ENCODE measurements around the gene ZMAT5. TPM values are rescaled to one million over a fixed set of nuclear protein-coding genes. Genes with fewer than 3 reads are reported as not detected.

Gene ZMAT5
- total RNA-seq, 4 donors from 2014 or later = 17.2 to 30.1 (median 21.8) TPM

DNA sequence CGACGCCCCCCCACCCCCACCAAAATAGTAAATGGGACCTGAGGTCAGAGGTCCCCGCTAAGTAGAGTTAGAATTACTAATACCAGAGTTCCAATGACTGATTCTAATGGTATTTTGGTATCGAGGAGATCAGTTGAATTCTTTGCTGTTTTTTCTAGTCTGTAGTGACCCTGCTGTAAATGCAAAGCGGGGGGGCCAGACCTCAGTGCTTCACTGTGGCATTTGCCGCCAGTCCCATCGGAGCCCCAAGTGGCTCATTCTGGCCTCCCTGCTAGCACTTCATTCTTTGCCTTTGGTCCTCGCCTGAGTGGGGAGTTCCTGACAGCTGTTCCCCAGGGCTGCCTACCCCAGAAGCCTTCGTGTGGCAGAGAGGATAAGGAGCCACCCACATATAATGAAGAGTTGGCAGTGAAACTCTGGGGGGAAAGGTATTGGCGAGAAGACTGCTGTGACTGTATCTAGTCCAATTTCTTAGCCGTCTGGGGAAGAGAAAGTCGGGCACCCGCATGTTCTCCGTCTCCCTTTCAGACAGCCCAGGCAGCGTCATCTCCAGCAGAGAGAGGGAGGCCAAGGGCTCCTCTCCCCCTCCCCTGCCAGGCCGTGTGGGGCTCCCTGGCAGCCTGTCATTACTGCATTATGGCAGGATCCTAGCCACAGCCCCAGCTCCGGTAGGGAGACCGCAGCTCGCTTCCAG, 66.5 kb downstream of the ZMAT5 start:
- 50% methylated on average over 19 of the region's 19 CpGs for WGBS, 2 donors

DNA sequence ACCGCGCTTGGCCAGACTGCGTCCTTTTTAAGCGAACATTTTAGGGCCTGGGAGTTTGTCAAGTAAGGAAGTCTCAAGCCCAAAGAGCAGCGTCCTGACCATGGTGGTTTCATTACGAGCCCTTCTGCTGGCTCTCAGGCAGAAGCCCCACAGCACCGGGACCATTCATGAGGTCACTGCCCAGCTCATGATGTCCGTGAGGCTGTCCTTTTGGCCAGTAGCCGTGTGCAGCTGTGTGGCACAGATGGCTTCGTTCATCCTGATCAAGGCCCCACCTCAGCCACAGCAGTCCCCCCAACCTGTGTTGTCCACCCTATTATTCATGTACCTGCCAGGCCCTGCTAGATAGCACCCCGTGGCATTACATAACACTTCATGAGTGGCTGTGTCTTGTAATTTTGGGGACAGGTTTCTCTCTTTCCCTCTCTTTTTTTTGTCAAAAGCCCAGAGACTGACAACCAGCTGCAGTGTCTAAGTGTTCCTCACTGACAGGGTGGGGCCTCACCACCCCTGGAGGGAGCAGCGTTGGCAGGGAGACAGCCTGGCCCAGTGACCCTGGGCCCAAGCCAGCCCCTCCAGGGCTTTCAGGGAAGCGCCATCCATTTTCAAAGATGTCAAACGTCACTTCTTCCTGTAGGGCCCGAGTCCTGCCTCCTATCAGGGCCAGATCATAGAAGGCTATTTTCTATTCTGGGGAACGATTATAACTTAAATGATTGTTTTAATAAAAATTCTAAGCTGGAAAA, 68.8 kb downstream of the ZMAT5 start:
- intact Hi-C loops (cut with DNase I; ENCODE audit: low total_unique reads) = no loop called here
- WGBS, 2 donors = 63 to 67% methylated on average over 14 to 16 of the region's 16 CpGs
- no peak for DNase-seq (ENCODE audit: low spot score in 2 of 2)
- TF ChIP-seq POLR2A (IDR thresholded peaks at IDR 0.05) = no peak
- TF ChIP-seq, protein P1, sequence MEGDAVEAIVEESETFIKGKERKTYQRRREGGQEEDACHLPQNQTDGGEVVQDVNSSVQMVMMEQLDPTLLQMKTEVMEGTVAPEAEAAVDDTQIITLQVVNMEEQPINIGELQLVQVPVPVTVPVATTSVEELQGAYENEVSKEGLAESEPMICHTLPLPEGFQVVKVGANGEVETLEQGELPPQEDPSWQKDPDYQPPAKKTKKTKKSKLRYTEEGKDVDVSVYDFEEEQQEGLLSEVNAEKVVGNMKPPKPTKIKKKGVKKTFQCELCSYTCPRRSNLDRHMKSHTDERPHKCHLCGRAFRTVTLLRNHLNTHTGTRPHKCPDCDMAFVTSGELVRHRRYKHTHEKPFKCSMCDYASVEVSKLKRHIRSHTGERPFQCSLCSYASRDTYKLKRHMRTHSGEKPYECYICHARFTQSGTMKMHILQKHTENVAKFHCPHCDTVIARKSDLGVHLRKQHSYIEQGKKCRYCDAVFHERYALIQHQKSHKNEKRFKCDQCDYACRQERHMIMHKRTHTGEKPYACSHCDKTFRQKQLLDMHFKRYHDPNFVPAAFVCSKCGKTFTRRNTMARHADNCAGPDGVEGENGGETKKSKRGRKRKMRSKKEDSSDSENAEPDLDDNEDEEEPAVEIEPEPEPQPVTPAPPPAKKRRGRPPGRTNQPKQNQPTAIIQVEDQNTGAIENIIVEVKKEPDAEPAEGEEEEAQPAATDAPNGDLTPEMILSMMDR (IDR thresholded peaks at IDR 0.05) = no peak
- H3K4me3 ChIP-seq (ENCODE audit: low read depth, poor library complexity, severe bottlenecking) = no peak overlapping the region

More for the DNA sequence above, 66.5 kb downstream of the ZMAT5 start:
- TF ChIP-seq POLR2A (IDR thresholded peaks at IDR 0.05) = no peak
- TF ChIP-seq, protein P1 (IDR thresholded peaks at IDR 0.05) = no peak
- intact Hi-C loops (cut with DNase I; ENCODE audit: low total_unique reads) = no loop called here
- no peak for DNase-seq (ENCODE audit: low spot score in 2 of 2)
- H3K4me3 ChIP-seq (ENCODE audit: low read depth, poor library complexity, severe bottlenecking) = no peak overlapping the region

DNA sequence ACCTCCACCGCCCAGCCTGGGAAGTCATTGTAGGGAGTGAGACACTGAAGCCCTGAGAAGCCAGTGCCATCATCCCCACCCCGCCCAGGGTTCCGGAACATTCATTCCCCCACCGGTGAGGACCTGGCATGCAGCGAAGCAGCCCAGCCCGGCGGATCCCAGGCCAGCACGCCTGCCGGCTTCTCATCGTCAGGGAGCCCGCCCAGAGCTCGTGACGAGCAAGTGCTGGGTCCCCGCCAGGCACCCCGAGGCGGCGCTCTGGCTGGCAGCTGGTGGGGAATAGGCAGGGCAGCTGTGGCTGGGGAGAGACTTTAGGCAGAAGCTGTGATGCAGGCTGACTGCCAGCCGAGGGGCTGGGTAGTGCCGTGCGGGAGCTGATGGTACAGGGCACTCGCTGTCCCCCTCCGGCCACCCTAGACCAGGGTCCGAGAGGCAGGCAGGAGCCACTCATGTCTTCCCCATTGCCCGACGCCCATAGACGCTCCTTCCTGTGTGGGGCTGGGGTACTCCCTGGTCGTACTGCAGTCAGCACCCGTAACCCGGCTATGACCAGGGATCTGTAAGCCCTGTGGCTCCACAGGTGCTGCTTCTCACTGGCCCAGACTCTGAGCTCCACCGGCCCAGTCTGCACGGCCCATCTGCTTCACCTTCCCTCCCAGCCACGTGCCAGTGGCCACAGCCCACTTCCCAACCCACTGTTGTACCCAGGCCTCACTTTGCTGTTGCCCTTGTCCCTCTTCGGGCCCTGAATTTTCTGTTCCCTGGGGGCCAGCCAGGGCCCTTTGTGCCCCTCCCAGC, 71.5 kb downstream of the ZMAT5 start:
- no peak overlapping the region for H3K4me3 ChIP-seq (ENCODE audit: low read depth, poor library complexity, severe bottlenecking)
- TF ChIP-seq, protein P1 (IDR thresholded peaks at IDR 0.05) = no peak
- no peak for TF ChIP-seq POLR2A (IDR thresholded peaks at IDR 0.05)
- WGBS, 2 donors = 42 to 66% methylated on average over 19 to 31 of the region's 33 CpGs
- peak; percentile 66 to 93 for DNase-seq (ENCODE audit: low spot score in 2 of 2)
- intact Hi-C loops (cut with DNase I; ENCODE audit: low total_unique reads) = no loop called here

DNA sequence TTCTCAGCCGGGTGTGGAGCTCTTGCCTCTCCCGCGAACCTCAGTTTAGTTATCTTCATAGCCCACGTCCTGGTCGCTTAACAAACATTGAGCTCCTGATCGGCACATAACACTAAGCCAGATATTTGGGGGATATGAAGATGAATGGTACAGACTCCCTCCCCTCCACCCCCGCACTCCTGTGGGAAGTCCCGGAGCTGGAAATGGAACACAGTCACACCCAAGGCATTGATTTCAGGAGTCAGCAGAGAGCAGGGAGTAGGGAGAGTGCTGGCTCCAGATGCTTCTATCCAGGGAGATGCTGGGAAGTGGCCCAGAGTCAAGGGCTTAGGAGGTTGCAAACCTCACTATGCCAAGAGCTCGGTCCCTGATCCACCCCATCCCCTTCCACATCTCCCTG, 73.1 kb downstream of the ZMAT5 start:
- no peak overlapping the region for H3K4me3 ChIP-seq (ENCODE audit: low read depth, poor library complexity, severe bottlenecking)
- DNase-seq (ENCODE audit: low spot score in 2 of 2) = no peak
- intact Hi-C loops (cut with DNase I; ENCODE audit: low total_unique reads) = no loop called here
- 42 to 45% methylated on average over 9 of the region's 9 CpGs for WGBS, 2 donors
- TF ChIP-seq, protein P1 (IDR thresholded peaks at IDR 0.05) = no peak
- no peak for TF ChIP-seq POLR2A (IDR thresholded peaks at IDR 0.05)

DNA sequence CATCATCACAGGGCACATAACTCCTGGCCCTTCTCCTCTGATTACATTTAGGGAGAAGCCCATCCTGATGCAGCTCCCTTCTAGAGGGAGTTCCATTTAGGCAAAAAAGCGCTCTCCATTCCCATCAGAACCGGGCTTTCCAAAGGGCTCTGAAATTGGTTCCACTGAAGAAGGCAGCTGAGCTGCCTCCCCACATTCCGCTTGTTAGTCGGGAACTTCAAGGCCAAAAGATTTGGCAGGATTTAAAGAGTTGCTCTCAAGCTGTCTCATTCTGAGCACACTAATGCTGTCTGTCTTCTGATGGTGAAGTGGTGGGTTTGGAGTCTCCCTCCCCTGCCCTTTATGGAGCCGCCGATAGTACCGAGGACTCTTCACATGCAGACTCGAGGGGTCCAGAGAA, 73.6 kb downstream of the ZMAT5 start:
- intact Hi-C loops (cut with DNase I; ENCODE audit: low total_unique reads) = no loop called here
- H3K4me3 ChIP-seq (ENCODE audit: low read depth, poor library complexity, severe bottlenecking) = no peak overlapping the region
- TF ChIP-seq, protein P1 (IDR thresholded peaks at IDR 0.05) = no peak
- TF ChIP-seq POLR2A (IDR thresholded peaks at IDR 0.05) = no peak
- WGBS, 2 donors = 56 to 57% methylated on average over 8 of the region's 8 CpGs
- no peak for DNase-seq (ENCODE audit: low spot score in 2 of 2)
